Inflammatory macrophage treated with lipopolysaccharide for 4 hours (primary cell): ENCODE data around the gene IGDCC3.

Source experiments
- DNase-seq: peaks from one replicate; pipeline ENCODE4 v3.0.0-alpha.2; 2020

The IGDCC3 gene

GRCh38 chr15:65318870-65319356, 58.9 kb downstream of the IGDCC3 start:
- peak; percentile 72 for DNase-seq

- no peak for DNase-seq
Measured at GRCh38 chr15:65312400-65312916, 65.3 kb downstream of the IGDCC3 start.

DNA sequence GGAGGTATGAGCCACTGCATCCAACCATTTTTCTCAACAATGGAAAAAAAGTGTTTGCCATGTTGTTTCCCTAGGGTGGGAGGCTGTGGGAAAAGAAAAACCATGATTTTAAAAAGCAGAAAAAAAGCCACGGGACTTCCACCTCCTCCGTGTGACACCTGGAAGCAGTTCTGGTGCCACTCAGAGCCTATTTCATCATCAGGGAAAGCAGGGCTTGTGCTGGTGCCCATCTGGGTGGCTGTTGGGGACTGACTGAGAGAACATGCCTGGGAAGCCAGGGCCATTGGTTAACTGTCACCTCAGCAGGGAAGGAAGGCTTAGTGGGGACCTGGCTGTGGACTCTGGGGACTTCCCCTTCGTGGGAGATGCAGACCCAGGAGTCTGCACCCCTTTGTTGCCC, 66.0 kb downstream of the IGDCC3 start:
- DNase-seq = no peak

DNA sequence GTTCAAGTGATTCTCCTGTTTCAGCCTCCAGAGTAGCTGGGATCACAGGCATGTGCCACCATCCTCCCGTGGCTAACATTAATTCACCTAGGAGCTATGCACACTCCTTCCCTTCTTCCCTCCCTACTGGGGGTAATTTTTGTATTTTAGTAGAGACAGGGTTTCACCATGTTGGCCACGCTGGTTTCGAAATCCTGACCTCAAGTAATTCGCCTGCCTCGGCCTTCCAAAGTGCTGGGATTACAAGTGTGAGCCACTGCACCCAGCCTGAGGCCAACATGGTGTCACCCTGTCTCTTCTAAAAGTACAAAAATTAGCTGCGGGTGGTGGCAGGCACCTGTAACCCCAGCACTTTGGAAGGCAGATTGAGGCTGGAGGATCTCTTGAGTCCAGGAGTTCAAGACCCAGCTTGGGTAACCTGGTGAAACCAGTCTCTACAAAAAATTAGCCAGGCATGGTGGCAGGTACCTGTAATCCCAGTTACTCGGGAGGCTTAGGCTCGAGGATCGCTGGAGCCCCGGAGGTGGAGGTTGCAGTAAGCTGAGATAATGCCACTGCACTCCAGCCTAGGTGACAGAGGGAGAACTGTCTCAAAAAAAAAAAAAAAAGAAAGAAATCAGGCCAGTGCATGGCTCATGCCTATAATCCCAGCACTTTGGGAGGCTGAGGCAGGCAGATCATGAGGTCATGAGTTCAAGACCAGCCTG, 67.2 kb downstream of the IGDCC3 start:
- DNase-seq = peak; percentile 20

DNA sequence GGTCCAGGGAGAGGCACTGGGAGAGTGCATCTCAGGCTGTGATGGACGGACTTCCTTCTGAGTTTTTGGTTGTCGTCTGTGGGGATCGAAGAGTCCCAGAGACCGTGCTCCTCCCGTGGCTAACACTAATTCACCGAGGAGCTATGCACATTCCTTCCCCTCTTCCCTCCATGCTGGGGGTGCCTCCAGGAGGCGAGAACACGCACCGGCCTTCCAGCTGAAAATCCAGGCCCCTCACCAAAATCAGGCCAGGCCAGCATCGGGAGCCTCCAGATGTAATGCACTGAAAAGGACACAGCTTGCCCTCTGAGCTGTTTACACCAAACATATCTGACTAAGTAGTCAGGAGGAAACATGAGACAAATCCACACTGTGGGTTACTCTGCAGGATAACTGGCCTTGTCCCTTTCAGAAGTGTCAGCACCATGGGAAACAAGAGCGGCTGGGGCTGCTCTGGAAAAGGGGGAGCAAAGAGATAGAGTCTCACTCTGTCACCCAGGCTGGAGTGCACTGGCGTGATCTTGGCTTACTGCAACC, 67.9 kb downstream of the IGDCC3 start:
- no peak for DNase-seq

DNA sequence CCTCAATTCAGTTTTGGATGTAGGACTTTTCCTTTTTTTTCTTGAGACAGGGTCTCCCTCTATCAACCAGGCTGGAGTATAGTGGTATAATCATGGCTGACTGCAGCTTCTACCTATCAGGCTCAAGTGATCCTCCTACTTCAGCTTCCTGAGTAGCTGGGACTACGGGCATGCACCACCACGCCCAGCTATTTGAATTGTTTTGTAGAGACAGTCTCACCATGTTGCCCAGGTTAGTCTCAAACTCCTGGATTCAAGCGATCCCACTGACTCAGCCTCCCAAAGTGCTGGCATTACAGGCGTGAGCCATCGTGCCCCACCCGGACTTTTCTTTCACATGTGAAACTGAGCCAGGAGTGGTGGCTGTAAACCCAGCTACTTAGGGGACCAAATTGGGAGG, 69.8 kb downstream of the IGDCC3 start:
- DNase-seq = no peak

- no peak for DNase-seq
Measured at GRCh38 chr15:65306551-65306950, 71.3 kb downstream of the IGDCC3 start.

DNA sequence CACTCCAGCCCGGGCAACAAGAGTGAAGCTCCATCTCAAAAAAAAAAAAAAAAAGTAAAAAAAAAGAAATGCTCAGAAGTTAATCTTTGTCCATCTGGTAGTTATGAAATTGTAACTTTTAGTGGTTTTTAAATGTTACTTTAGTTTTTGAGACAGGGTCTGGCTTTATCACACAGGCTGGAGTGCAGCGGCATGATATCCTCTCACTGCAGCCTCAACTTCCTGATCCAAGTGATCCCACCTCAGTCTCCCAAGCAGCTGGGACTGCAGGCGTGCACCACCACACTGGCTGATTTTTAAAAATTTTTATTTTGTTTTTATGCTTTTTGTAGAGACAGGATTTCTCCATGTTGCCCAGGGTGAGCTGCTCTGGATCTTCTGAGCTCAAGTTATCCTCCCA, 72.0 kb downstream of the IGDCC3 start:
- peak; percentile 42 for DNase-seq

DNA sequence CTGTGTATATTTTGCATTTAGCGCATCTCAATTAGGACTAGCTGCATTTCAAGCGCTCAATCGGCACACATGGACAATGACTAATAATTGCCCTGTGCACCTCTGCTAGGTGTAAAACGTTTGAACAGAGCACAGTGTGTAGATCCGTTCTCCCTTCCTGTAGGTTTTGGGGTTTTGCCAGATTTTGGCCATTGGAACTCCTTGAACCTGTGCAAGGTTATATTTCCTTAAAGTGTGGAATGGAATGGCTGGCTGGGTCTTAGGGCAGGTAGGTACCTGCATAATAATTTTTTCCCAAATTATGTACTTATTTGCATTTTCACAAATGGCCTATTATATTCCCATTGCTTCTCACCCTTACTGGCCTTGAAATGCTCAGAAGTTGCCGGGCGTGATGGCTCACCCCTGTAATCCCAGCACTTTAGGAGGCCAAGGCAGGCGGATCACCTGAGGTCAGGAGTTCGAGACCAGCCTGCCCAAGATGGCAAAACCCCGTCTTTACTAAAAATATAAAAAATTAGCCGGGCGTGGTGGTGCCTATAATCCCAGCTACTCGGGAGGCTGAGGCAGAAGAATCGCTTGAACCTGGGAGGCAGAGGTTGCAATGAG, 72.5 kb downstream of the IGDCC3 start:
- DNase-seq = no peak

- DNase-seq = peak; percentile 98
Measured at GRCh38 chr15:65304381-65305149, 73.2 kb downstream of the IGDCC3 start, which contains the start of gene RNU5B-1. RNU5B-1 (plus strand) TSS chr15:65304677.

DNA sequence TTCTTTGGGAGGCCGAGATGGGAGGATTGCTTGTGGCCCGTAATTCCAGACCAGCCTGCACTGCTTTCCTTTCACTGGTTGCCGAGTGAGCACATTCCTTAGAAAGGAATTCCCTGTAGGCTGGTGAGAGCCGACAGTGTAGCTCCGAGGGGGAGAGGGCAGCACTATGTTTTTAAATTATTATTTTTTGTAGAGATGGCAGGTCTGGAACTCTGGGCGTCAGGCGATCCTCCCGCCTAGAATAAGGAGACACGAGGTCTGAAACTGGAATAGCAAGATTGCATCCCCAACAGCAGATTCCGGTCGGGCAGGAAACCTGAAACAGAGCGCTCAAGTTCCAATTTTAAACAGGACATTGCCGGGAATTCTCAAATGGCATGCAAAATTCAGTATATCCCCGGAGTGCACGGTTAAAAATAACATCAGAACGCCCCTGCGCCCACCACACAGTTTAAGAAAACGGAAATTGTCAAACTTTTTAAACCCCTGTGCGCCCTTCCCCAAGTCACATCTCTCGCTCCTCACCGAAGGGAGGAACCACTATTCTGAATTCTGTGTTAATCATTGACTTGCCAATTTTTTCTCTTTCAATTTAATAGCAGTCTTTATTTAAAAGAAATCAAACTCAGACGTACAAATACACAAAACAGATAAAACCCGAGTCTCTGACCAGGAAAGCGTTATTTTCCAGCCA, 74.0 kb downstream of the IGDCC3 start:
- peak; percentile 33 for DNase-seq

DNA sequence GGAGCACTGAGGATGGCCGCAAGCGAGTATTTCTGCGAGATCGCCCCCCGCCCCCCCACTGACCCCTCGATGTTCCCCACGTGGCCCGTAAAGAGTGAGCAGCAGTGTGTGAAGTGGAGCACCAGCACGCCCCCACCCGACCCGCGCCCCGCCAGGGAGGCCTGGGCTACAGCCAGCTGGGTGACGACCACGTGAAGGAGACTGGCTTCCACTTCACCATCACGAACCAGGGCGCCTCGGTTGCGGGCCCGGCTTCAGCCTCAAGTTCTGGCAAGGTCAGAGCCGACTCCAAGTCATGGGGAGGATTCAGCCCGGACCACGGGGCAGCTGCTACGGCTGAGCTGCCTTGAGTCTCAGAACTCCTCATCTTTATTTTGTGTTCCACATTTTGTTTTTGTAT, 75.7 kb downstream of the IGDCC3 start:
- no peak for DNase-seq

GRCh38 chr15:65300924-65301441, 76.8 kb downstream of the IGDCC3 start:
- DNase-seq = no peak

DNA sequence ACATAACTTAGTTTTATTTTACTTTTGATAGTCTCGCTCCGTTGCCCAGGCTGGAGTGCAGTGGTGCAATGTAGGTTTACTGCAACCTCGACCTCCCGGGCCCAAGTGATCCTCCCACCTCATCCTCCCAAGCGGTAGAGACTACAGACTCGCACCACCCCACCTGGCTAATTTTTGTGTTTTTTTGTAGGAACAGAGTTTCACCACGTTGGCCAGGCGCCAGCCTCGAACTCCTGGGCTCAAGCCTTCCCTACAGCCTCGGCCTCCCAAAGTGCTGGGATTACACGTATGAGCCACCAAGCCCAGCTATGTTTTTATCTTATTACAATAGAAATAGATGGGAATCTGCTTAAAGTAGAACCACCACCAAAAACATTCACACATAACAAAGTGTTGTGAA, 79.1 kb downstream of the IGDCC3 start:
- no peak for DNase-seq

GRCh38 chr15:65292938-65293518, 84.8 kb downstream of the IGDCC3 start:
- peak; percentile 39 for DNase-seq

GRCh38 chr15:65290228-65290627, 87.6 kb downstream of the IGDCC3 start:
- DNase-seq = no peak

GRCh38 chr15:65289261-65289854, 88.4 kb downstream of the IGDCC3 start:
- no peak for DNase-seq

- DNase-seq = peak; percentile 59
Measured at GRCh38 chr15:65287520-65287855, 90.3 kb downstream of the IGDCC3 start.

- peak; percentile 77 for DNase-seq
Measured at GRCh38 chr15:65286704-65287519, 90.9 kb downstream of the IGDCC3 start, which contains the start of gene PARP16. PARP16 (minus strand) TSS chr15:65286883; CDS start chr15:65286426, 457 bp downstream.

GRCh38 chr15:65286069-65286703, 91.6 kb downstream of the IGDCC3 start:
- DNase-seq = no peak
